Measurements from ENCODE around the gene QSOX1.
"Not testable (repeated sequence)": the region's sequence is repeated elsewhere in the genome, so short reads cannot be mapped to it uniquely, and the experiment has no call there.

DNA sequence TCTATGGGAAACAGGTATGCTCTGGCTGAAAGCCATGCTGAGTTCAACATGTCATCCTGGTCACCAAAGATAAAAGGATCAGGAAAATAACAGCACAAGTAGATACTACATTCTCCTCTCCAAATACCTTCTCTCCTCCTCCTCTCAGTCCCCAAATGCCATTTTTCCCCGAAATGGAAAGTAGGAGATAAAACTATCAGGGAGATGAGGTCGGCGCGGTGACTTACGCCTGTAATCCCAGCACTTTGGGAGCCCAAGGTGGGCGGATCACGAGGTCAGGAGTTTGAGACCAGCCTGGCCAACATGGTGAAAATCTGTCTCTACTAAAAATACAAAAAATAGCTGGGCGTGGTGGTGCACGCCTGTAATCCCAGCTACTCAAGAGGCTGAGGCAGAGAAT lies 21.0 kb upstream of the QSOX1 start:
- TF ChIP-seq, protein P1, sequence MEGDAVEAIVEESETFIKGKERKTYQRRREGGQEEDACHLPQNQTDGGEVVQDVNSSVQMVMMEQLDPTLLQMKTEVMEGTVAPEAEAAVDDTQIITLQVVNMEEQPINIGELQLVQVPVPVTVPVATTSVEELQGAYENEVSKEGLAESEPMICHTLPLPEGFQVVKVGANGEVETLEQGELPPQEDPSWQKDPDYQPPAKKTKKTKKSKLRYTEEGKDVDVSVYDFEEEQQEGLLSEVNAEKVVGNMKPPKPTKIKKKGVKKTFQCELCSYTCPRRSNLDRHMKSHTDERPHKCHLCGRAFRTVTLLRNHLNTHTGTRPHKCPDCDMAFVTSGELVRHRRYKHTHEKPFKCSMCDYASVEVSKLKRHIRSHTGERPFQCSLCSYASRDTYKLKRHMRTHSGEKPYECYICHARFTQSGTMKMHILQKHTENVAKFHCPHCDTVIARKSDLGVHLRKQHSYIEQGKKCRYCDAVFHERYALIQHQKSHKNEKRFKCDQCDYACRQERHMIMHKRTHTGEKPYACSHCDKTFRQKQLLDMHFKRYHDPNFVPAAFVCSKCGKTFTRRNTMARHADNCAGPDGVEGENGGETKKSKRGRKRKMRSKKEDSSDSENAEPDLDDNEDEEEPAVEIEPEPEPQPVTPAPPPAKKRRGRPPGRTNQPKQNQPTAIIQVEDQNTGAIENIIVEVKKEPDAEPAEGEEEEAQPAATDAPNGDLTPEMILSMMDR (conservative IDR thresholded peaks at IDR 0.05; ENCODE audit: low read depth, low read length), result not testable (repeated sequence)
- not testable (repeated sequence) for TF ChIP-seq EZH2 (IDR thresholded peaks at IDR 0.05; ENCODE audit: borderline replicate concordance, low read depth, low read length, poor library complexity, severe bottlenecking)
